HUES64 (cell line): Measurements from ENCODE around the gene EPS8L1.
"Not testable (repeated sequence)": the region's sequence is repeated elsewhere in the genome, so short reads cannot be mapped to it uniquely, and the experiment has no call there.

ENCODE experiments used
- H3K27ac ChIP-seq: 2 replicates; pipeline ENCODE4 v1.7.0; 2013; ENCODE audit warnings: low read depth, low read length, inconsistent platforms
- H3K27me3 ChIP-seq: 2 replicates; pipeline ENCODE4 v1.6.1; 2013; ENCODE audit warnings: mild to moderate bottlenecking, low read length; ENCODE audit not compliant: insufficient read depth
- H3K36me3 ChIP-seq: 2 replicates; pipeline ENCODE4 v1.6.1; 2013; ENCODE audit warnings: mild to moderate bottlenecking, low read length; ENCODE audit not compliant: insufficient read depth
- H3K4me1 ChIP-seq: 2 replicates; pipeline ENCODE4 v1.6.1; 2013; ENCODE audit warnings: mild to moderate bottlenecking, low read length, moderate library complexity; ENCODE audit not compliant: insufficient read depth
- H3K4me3 ChIP-seq: 2 replicates; pipeline ENCODE4 v1.5.1; 2013; ENCODE audit warnings: mild to moderate bottlenecking, low read length, moderate library complexity
- H3K9ac ChIP-seq: 2 replicates; pipeline ENCODE4 v1.6.1; 2013; ENCODE audit warnings: mild to moderate bottlenecking, low read depth, low read length
- H3K9me3 ChIP-seq: 2 replicates; pipeline ENCODE4 v1.6.1; 2013; ENCODE audit warnings: low read depth, low read length; ENCODE audit not compliant: insufficient read depth
- WGBS: fragments of 150-250, 120-280 bp; methylation state at CpG from one replicate; pipeline ENCODE4 v1.1.7; 2013; ENCODE audit warnings: missing lambda C conversion rate; 5-methylcytosine and 5-hydroxymethylcytosine counted together

Gene EPS8L1

GRCh38 chr19:55040654-55041053, 35.0 kb upstream of the EPS8L1 start:
- H3K4me1 ChIP-seq, H3K27me3 ChIP-seq, H3K9me3 ChIP-seq, H3K9ac ChIP-seq, H3K27ac ChIP-seq, H3K4me3 ChIP-seq: not testable (repeated sequence)
- peaks cover 52% of the 10 kb centered on the region for H3K36me3 ChIP-seq
- WGBS = 89% methylated on average over 11 of the region's 12 CpGs

- Histone ChIP-seq H3K4me1 (no peaks in the 10 kb centered on the region), H3K27ac (no peak overlapping the region), H3K36me3 (peaks cover 55% of the 10 kb centered on the region), H3K9ac (no peak overlapping the region), H3K27me3 (no peaks in the 10 kb centered on the region), H3K9me3 (no peaks in the 10 kb centered on the region), H3K4me3 (no peak overlapping the region)
- WGBS = 97% methylated on average over 10 of the region's 10 CpGs
Measured at GRCh38 chr19:55041244-55041626, 34.4 kb upstream of the EPS8L1 start.

GRCh38 chr19:55041627-55042343, 33.9 kb upstream of the EPS8L1 start:
- H3K9ac ChIP-seq = no peak overlapping the region
- no peak overlapping the region for H3K4me3 ChIP-seq
- peaks cover 60% of the 10 kb centered on the region for H3K36me3 ChIP-seq
- H3K27ac ChIP-seq = no peak overlapping the region
- H3K27me3 ChIP-seq = no peaks in the 10 kb centered on the region
- no peaks in the 10 kb centered on the region for H3K4me1 ChIP-seq
- no peaks in the 10 kb centered on the region for H3K9me3 ChIP-seq
- WGBS = 97% methylated on average over 29 of the region's 30 CpGs

GRCh38 chr19:55042344-55042678, 33.4 kb upstream of the EPS8L1 start:
- Histone ChIP-seq H3K27ac (no peak overlapping the region), H3K27me3 (no peaks in the 10 kb centered on the region), H3K9ac (no peak overlapping the region), H3K36me3 (peaks cover 65% of the 10 kb centered on the region), H3K4me1 (no peaks in the 10 kb centered on the region), H3K4me3 (no peak overlapping the region), H3K9me3 (no peaks in the 10 kb centered on the region)
- WGBS = 96% methylated on average over 9 of the region's 9 CpGs

GRCh38 chr19:55042688-55043087, 33.0 kb upstream of the EPS8L1 start:
- no peak overlapping the region for H3K9ac ChIP-seq
- H3K36me3 ChIP-seq = peaks cover 69% of the 10 kb centered on the region
- 79% methylated on average over 11 of the region's 11 CpGs for WGBS
- no peak overlapping the region for H3K27ac ChIP-seq
- no peaks in the 10 kb centered on the region for H3K27me3 ChIP-seq
- no peaks in the 10 kb centered on the region for H3K4me1 ChIP-seq
- H3K4me3 ChIP-seq = no peak overlapping the region
- H3K9me3 ChIP-seq = no peaks in the 10 kb centered on the region

- no peak overlapping the region for H3K9ac ChIP-seq
Measured at GRCh38 chr19:55044286-55044685, 31.4 kb upstream of the EPS8L1 start.

GRCh38 chr19:55044771-55045716, 30.6 kb upstream of the EPS8L1 start:
- H3K9ac ChIP-seq = no peak overlapping the region
- no peaks in the 10 kb centered on the region for H3K4me1 ChIP-seq
- no peaks in the 10 kb centered on the region for H3K27me3 ChIP-seq
- WGBS = 94% methylated on average over 30 of the region's 30 CpGs
- no peak overlapping the region for H3K4me3 ChIP-seq
- no peak overlapping the region for H3K27ac ChIP-seq
- no peaks in the 10 kb centered on the region for H3K9me3 ChIP-seq
- H3K36me3 ChIP-seq = peaks cover 84% of the 10 kb centered on the region

More at GRCh38 chr19:55044286-55044685, 31.4 kb upstream of the EPS8L1 start:
- H3K4me1 ChIP-seq = no peaks in the 10 kb centered on the region
- peaks cover 81% of the 10 kb centered on the region for H3K36me3 ChIP-seq
- no peak overlapping the region for H3K27ac ChIP-seq
- H3K4me3 ChIP-seq = no peak overlapping the region
- no peaks in the 10 kb centered on the region for H3K27me3 ChIP-seq
- no peaks in the 10 kb centered on the region for H3K9me3 ChIP-seq
- 92% methylated on average over 5 of the region's 5 CpGs for WGBS

GRCh38 chr19:55046975-55047622, 28.6 kb upstream of the EPS8L1 start:
- WGBS = 96% methylated on average over 17 of the region's 17 CpGs
- Histone ChIP-seq H3K4me3 (no peak overlapping the region), H3K27me3 (no peaks in the 10 kb centered on the region), H3K36me3 (peaks cover 81% of the 10 kb centered on the region), H3K9me3 (no peaks in the 10 kb centered on the region), H3K4me1 (no peaks in the 10 kb centered on the region), H3K27ac (no peak overlapping the region), H3K9ac (no peak overlapping the region)

- Histone ChIP-seq H3K27ac (no peak overlapping the region), H3K27me3 (no peaks in the 10 kb centered on the region), H3K9ac (no peak overlapping the region), H3K9me3 (no peaks in the 10 kb centered on the region), H3K36me3 (peaks cover 75% of the 10 kb centered on the region), H3K4me3 (no peak overlapping the region), H3K4me1 (no peaks in the 10 kb centered on the region)
- WGBS = 94% methylated on average over 12 of the region's 12 CpGs
Measured at GRCh38 chr19:55047951-55048350, 27.7 kb upstream of the EPS8L1 start.

- H3K9me3 ChIP-seq = no peaks in the 10 kb centered on the region
- no peak overlapping the region for H3K27ac ChIP-seq
- H3K36me3 ChIP-seq = peaks cover 74% of the 10 kb centered on the region
- H3K9ac ChIP-seq = no peak overlapping the region
- 97% methylated on average over 15 of the region's 15 CpGs for WGBS
- no peak overlapping the region for H3K4me3 ChIP-seq
- no peaks in the 10 kb centered on the region for H3K27me3 ChIP-seq
- H3K4me1 ChIP-seq = no peaks in the 10 kb centered on the region
Measured at GRCh38 chr19:55048446-55048845, 27.2 kb upstream of the EPS8L1 start.
